CD4-positive, alpha-beta T cell treated with Interleukin-12 subunit alpha and Interleukin-12 subunit beta, for 1 hour (primary cell): ENCODE measurements around the gene PTPRN2.
"Not testable (repeated sequence)": the region's sequence is repeated elsewhere in the genome, so short reads cannot be mapped to it uniquely, and the experiment has no call there.

Source experiments
- DNase-seq: peaks from one replicate; pipeline ENCODE4 v3.0.0-alpha.2; 2020

PTPRN2 gene

GRCh38 chr7:158530800-158531609, 56.6 kb downstream of the PTPRN2 start:
- no peak for DNase-seq

- DNase-seq = no peak
Observed at GRCh38 chr7:158529181-158530096, 58.2 kb downstream of the PTPRN2 start.

GRCh38 chr7:158527915-158528502, 59.6 kb downstream of the PTPRN2 start:
- DNase-seq = no peak

GRCh38 chr7:158527495-158527894, 60.1 kb downstream of the PTPRN2 start:
- no peak for DNase-seq

GRCh38 chr7:158527038-158527437, 60.6 kb downstream of the PTPRN2 start:
- DNase-seq = no peak

GRCh38 chr7:158526531-158526930, 61.1 kb downstream of the PTPRN2 start:
- DNase-seq = no peak

GRCh38 chr7:158525648-158526484, 61.8 kb downstream of the PTPRN2 start:
- no peak for DNase-seq

GRCh38 chr7:158524749-158525635, 62.6 kb downstream of the PTPRN2 start:
- no peak for DNase-seq

GRCh38 chr7:158524286-158524685, 63.3 kb downstream of the PTPRN2 start:
- not testable (repeated sequence) for DNase-seq

- DNase-seq = not testable (repeated sequence)
Observed at GRCh38 chr7:158523877-158524276, 63.7 kb downstream of the PTPRN2 start.

- not testable (repeated sequence) for DNase-seq
Observed at GRCh38 chr7:158523165-158523856, 64.3 kb downstream of the PTPRN2 start.

- not testable (repeated sequence) for DNase-seq
Observed at GRCh38 chr7:158521795-158522194, 65.8 kb downstream of the PTPRN2 start.

GRCh38 chr7:158520825-158521224, 66.8 kb downstream of the PTPRN2 start:
- no peak for DNase-seq

- no peak for DNase-seq
Observed at GRCh38 chr7:158519633-158520174, 67.9 kb downstream of the PTPRN2 start.

- DNase-seq = no peak
Observed at GRCh38 chr7:158518980-158519632, 68.5 kb downstream of the PTPRN2 start.

GRCh38 chr7:158517571-158517970, 70.1 kb downstream of the PTPRN2 start:
- no peak for DNase-seq

- no peak for DNase-seq
Observed at GRCh38 chr7:158517072-158517471, 70.6 kb downstream of the PTPRN2 start.

GRCh38 chr7:158516524-158516923, 71.1 kb downstream of the PTPRN2 start:
- DNase-seq = no peak

GRCh38 chr7:158512869-158513268, 74.8 kb downstream of the PTPRN2 start:
- DNase-seq = no peak

- no peak for DNase-seq
Observed at GRCh38 chr7:158512042-158512441, 75.6 kb downstream of the PTPRN2 start.
